Omental fat pad (tissue), 4 donors: ENCODE measurements around the gene AJAP1. TPM values are rescaled to one million over a fixed set of nuclear protein-coding genes. Genes with fewer than 3 reads are reported as not detected.
A peak's percentile ranks its signal among the peaks of the same experiment; 100 is the strongest.

ENCODE experiments used
- ATAC-seq: fragments of 150-250 bp; one replicate; pipeline ENCODE4 v1.9.1; 2016; ENCODE audit warnings: mild to moderate bottlenecking, moderate library complexity; ENCODE audit not compliant: low FRiP score
- DNase-seq: peaks from one replicate; pipeline ENCODE4 v3.0.0-alpha.2; 2019; ENCODE audit warnings: low spot score
- total RNA-seq, 4 donors: library from RNA; depleted of rRNA; stranded (reverse); fragments of >200 nt; gene quantifications; one replicate each; pipeline ENCODE4 v1.1.0, GENCODE V29; 2016
- TF ChIP-seq, protein P1 (sequence below), 3 donors: fragments of 450-650 bp; IDR thresholded peaks; one replicate each; pipeline ENCODE4 v1.5.1; 2016 to 2017; ENCODE audit warnings: antibody characterized with exemption in 3 of 3, mild to moderate bottlenecking in 3 of 3, moderate library complexity in 2 of 3

Gene AJAP1
- total RNA-seq, 4 donors from 2014 or later: 0.06 to 0.63 (median 0.53) TPM

DNA sequence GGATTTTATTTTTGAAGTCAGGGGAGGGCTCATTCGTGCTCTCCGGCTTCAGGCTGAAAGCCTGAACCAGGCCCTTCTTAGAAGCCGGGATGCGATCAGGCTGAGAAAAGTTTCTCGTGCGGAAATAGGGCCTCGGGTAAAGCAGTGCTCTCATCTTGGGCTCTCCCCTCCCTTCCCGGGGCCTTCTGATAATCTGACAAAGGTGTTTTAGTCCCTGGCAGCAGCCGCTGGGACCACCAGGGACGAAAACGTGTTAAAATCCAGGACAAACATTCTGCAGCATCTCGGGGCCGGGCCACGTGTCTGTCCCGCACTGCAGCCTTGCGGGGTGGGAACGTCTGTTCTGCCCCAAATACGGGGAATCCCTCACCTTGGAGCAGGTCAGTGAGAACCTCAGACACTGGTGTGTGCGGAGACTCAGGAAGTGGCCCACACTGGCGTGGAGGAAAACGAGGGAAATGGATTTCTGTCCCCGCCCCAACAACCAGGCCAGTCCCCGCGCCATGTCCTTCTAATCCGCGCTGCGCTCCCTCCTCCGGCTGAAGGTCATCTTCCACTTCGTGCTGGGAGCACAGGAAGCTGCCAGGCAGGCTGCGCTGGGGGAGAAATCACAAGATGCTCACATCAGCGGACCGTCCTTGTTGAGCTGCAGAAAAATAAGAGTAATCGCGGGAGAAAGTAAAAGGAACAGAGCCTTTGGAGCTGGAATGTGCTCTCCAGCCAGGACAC lies 16.6 kb upstream of the AJAP1 start:
- no peak for DNase-seq
- ATAC-seq: no peak
- TF ChIP-seq, protein P1, sequence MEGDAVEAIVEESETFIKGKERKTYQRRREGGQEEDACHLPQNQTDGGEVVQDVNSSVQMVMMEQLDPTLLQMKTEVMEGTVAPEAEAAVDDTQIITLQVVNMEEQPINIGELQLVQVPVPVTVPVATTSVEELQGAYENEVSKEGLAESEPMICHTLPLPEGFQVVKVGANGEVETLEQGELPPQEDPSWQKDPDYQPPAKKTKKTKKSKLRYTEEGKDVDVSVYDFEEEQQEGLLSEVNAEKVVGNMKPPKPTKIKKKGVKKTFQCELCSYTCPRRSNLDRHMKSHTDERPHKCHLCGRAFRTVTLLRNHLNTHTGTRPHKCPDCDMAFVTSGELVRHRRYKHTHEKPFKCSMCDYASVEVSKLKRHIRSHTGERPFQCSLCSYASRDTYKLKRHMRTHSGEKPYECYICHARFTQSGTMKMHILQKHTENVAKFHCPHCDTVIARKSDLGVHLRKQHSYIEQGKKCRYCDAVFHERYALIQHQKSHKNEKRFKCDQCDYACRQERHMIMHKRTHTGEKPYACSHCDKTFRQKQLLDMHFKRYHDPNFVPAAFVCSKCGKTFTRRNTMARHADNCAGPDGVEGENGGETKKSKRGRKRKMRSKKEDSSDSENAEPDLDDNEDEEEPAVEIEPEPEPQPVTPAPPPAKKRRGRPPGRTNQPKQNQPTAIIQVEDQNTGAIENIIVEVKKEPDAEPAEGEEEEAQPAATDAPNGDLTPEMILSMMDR (IDR thresholded peaks at IDR 0.05): no peak

DNA sequence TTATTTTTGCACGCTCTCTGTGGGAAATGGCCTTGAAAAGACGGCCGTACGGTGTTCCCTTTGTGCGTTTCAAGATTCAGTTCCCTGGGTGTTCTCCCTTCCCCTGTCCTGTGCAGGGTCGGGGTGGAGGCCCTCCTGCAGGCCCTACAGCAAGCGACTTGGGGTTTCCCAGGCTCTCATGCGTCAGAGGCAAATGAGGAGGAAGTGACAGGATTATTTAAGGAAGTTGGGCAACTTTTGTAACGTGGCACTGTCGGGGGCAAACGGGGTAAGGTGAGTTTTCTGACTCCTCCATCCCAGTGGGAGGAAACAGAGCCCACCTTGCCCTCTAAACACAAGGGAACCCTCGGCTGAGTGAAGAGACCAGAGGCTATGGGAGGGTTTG lies 16.1 kb upstream of the AJAP1 start:
- TF ChIP-seq, protein P1 (IDR thresholded peaks at IDR 0.05): no peak
- ATAC-seq (no peak), DNase-seq (no peak)

DNA sequence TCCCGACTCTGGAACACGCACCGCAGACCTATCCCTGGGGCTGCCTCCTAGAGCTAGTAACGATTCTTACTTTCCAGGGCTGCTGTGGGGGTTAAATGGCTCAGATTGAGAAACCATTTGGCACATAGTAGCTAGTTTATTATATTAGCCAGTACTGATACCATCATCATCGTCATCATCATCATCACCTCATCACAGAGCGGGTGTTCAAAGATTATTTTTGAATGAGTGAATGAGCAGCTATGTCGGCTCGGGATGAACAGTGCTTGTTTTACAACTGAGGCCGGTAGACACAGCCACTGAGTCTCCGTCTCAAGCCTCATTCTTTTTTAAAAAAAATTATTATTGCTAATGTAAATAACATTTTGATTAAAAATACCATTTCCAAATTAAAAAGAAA lies 13.5 kb upstream of the AJAP1 start:
- ATAC-seq (no peak), DNase-seq (no peak)
- TF ChIP-seq, protein P1 (IDR thresholded peaks at IDR 0.05): no peak

DNA sequence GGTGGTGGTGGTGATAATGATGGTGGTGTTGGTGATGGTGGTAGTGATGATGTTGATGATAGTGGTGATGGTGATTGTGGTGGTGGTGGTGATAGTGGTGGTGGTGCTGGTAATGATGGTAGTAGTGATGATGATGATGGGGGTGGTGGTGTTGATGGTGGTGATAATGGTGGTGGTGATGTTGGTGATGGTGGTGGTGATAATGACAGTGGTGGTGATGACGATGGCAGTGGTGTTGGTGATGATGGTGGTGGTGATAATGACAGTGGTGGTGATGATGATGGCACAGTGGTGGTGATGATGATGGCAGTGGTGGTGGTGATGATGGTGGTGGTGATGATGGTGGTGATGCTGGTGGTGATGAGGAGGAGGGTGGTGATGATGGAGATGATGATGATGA lies 7.0 kb upstream of the AJAP1 start:
- DNase-seq: no peak
- ATAC-seq: no peak
- TF ChIP-seq, protein P1 (IDR thresholded peaks at IDR 0.05): no peak

DNA sequence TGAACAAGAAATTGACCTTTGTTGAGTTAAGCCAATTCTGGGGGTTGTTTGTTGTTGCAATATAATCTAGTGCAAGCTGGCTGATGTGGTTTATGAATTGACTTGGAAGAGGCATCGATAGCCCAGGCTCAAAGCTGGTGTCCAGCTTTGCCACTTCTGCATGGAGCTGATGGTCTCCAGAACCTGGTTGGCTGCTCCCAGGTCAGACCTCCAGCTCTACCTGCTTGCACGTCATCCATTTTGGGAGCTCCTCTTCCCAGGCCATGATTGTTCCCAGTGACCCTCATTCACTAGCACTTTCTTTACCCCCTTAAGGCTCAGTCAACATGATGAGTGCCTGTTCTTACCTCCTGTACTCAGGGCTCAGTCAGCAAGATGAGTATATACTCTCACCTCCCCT lies 5.8 kb upstream of the AJAP1 start:
- no peak for ATAC-seq
- TF ChIP-seq, protein P1 (IDR thresholded peaks at IDR 0.05): no peak
- DNase-seq: no peak

DNA sequence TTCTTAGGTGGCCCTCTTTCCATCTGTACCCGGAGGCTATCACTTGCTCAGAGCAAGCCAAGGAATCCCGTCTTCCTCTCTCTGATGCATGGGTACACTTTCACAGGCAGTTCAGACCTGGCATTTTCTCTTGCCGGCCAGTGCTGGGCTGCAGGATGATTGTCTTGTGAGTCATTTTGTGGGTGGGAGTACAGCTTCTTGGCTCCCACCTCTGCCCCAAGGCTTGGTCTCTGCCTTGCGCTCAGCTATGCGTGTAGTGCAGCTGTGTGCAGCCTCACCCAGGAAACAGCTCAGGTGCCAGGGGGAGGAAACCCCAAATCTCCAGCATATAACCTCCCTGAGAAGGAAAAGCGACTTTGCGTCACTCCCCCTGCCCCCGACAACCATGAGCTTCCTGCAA lies 3.9 kb upstream of the AJAP1 start:
- ATAC-seq (peak; percentile 67), DNase-seq (no peak)
- TF ChIP-seq, protein P1 (IDR thresholded peaks at IDR 0.05): no peak

DNA sequence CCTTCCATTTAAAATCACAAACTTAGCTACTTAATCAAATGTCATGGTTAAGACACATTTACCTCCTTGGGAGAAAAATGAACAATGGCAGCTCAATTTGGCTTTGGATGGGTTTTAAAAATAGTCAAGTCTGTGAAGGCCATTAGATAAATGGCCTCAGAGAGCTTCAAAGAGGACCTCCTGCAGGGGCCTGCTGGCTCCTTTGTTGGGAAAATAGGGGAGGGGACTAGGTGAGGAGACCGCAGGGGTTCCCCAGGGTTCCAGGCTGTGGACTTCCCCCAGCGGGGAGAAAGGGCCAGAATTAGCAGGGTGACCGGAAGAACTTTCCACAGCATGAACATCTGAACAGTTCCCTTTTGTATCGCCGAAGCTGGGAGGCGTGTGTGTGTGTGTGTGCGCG lies 3.4 kb upstream of the AJAP1 start:
- ATAC-seq (no peak), DNase-seq (no peak)
- TF ChIP-seq, protein P1 (IDR thresholded peaks at IDR 0.05): no peak
